GM21447 (cell line): ENCODE data around the gene GRK1.
"Not testable (repeated sequence)": the region's sequence is repeated elsewhere in the genome, so short reads cannot be mapped to it uniquely, and the experiment has no call there.

Experiments used
- ATAC-seq: cut with Tn5 transposase; IDR thresholded peaks from one replicate; pipeline ENCODE4 v1.9.1; 2021; ENCODE audit not compliant: unreplicated experiment

The GRK1 gene

DNA sequence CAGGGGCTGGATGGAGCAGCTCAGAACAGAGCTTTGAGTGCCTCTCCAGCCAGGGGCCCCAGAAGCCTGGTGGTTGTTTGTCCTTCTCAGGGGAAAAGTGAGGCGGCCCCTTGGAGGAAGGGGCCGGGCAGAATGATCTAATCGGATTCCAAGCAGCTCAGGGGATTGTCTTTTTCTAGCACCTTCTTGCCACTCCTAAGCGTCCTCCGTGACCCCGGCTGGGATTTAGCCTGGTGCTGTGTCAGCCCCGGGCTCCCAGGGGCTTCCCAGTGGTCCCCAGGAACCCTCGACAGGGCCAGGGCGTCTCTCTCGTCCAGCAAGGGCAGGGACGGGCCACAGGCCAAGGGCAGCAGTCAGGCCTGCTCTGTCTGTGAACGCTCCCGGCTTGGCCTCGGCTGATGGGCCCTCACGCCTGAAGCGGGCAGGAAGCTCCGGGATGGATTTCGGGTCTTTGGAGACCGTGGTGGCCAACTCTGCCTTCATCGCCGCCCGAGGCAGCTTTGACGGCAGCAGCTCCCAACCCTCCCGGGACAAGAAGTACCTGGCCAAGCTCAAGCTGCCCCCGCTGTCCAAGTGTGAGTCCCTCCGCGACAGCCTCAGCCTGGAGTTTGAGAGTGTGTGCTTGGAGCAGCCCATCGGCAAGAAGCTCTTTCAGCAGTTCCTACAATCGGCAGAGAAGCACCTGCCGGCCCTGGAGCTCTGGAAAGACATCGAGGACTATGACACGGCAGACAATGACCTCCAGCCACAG is at the start of gene GRK1:
TSS of gene GRK1 (plus strand) at position 269 of the 751 bp plus-strand sequence. CDS start at position 437, 168 bp downstream.
- no peak for ATAC-seq

DNA sequence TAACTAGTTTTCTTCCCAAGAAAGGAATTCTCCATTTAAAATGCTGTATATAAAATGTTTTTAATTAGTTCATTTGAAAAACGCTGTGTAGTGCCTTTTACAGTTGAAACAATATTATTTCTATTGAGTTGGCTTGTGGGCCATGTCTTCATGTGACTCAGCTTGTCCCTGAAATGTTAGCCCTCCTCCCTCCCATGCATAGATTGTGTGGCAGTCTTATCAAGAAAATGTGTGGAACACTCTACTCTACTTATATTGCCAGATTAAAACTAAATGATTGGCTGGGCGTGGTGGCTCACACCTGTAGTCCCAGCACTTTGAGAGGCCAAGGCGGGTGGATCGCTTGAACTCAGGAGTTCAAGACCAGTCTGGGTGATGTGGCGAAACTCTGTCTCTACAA is 49.1 kb upstream of the GRK1 start:
- ATAC-seq: no peak

DNA sequence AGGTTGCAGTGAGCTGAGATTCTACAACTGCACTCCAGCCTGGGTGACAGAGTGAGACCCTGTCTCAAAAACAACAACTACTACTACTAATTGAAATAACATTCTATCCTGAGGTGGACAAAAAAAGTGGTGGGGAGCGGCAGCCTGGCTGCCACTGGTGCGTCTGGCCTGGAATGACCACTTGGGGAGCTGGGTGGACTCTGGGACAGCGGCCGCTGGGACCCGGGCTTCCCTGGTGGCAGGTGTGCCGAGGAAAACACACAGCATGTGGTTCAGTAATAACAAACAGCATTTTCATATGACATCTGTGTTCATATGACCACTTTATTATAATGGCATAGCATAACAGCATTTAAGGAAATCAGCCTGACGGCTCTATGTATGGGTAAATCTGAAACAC is 48.6 kb upstream of the GRK1 start:
- no peak for ATAC-seq

DNA sequence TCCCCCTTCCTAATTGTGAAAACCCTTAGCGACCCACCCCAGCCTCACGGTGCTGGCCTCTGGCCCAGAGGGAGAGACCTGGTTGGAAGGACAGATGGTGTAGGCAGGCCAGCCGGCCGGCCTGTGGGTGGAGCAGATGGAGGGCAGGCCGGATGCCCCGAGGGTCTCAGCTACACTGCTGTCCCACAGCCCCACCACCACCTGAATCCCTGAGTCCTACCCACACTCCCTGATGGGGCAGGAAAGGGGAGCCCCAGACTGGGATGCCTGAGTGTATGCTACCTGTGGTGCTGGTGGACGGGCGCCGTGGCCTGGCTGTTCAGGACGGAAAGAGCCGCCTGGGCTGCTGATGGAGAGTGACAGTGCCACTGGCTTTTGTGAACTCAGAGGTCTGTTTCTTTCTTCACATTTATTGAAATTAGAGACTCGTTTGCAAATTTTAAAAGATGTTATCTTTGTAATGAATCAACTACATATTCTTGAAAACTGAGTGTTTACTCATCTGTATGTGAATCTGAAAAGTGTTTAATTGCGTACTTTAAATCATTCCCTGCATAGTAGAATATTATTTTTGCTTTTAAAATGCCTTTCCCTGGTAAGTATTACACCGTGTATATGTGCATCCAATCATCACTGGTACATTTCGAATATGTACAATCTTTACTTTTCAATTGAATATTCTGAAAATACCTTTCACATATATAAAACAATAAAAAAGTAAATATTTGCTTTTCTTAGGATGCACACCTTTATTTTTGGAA is 46.8 kb upstream of the GRK1 start:
- no peak for ATAC-seq

DNA sequence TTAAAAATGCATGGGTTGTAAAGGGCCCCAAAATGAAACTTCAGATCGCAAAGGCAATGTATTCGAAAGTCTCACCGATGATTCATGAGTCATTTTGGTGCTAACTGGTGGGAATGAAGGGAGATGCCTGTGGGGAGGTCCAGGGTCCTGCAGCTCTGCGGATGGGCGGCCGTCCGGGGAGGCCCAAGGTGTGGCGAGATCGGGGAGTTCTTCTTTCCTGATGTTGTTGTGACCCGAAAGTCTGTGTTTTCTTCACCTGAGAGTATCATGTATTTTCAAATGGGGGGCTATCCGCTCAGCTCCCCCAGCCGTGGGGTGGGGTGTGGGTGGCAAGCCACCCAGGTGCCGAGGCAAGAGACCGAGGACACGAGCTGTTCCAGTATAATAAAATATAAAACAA is 46.0 kb upstream of the GRK1 start:
- no peak for ATAC-seq

DNA sequence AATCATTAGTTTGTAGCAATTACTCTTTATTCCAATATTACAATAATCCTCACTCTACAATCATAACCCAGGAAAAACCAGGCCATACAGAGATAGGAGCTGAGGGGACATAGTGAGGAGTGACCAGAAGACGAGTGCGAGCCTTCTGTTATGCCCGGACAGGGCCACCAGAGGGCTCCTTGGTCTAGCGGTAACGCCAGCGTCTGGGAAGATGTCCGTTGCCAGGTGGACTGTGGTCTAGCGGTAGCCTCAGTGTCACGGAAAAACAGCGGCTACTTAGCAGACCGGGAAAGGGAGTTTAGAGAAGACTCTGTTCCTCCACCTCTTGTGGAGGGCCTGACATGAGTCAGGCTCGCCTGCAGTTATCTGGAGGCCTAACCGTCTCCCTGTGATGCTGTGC is 45.5 kb upstream of the GRK1 start:
- ATAC-seq: not testable (repeated sequence)

DNA sequence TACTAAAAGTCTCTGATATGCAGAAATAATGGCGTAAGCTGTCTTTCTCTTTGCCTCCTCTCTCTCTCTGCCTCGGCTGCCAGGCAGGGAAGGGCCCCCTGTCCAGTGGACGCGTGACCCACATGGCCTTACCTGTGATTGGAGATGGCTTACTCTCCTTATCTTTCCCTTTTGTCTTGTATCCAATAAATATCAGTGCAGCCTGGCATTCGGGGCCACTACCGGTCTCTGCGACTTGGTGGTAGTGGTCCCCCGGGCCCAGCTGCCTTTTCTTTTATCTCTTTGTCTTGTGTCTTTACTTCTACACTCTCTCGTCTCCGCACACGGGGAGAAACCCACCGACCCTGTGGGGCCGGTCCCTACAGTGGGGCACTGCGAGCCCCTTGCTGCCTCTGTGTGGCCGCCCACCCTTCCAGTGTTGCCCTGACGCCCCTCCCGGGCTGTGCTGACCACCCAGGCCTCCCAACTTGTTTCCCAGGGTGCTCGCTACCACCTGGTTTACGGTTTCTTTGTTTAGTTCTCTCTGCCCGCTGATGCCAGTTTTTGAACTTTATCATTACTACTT is 45.0 kb upstream of the GRK1 start:
- not testable (repeated sequence) for ATAC-seq

DNA sequence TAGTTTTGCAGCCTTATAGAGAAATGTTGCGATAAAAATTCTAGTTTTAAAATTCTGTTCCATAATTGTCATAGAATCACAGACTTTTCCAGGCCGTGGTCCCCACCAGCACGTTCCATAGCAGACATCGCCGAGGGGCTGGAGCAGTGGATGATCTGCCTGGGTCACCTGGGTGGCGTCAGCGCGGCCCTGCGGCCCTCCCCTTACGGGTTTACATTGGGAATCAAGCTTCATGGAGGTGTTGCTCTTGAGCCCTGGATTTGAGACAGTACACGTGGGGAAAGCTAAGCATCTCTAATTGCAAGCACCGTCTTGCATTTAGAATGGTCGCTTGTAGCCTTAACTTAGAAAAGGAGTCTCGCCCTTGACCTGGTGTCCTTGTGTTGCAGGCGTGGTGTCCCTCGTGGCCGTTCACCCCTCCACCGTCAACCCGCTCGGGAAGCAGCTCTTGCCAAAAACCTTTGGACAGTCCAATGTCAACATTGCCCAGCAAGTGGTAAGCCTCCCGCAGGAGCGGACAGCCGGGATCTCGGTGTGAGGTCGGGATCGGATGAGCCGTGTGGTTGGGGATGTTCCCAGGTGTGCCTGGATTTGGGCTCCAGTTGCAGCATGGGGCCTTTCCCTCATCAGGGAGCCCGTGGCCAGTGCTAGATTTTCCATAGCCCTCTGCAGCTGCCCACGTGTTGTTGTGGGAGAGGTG is 44.1 kb upstream of the GRK1 start:
- no peak for ATAC-seq

DNA sequence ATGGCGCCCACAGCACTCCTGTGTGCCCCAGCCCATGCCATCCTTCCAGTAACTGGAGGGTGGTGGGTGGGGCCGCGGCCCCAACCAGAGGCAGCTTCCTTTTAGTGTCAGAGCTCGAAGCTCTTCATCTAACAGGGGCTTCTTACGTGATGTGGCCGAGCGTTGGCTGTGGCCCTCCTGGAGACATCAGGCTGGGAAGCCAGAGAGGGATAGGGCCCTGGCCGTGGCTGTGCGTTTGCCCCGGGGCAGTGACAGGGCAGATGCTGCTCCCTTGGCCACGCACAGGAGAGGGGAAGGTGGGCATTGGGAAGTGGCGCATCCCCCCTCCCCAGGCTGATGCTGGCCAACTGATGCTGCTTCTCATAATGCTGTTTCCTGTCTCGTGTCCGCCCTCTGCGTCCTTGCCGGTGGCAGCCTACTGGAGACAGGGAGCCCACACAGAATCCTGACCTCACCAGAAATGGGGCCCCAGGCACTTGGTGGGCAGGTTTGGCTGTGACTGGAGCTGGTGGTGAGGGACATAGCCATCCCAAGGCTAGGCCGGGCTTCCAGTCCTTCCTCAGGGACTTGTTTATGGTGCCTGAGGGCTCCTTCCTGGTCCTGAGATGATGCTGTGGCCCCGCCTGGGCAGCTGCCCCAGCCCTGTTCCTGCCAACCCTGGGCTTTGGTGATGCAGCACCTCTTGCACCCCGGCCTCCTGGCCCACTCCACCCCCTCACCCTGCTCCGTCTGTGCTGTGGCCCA is 43.4 kb upstream of the GRK1 start:
- no peak for ATAC-seq

DNA sequence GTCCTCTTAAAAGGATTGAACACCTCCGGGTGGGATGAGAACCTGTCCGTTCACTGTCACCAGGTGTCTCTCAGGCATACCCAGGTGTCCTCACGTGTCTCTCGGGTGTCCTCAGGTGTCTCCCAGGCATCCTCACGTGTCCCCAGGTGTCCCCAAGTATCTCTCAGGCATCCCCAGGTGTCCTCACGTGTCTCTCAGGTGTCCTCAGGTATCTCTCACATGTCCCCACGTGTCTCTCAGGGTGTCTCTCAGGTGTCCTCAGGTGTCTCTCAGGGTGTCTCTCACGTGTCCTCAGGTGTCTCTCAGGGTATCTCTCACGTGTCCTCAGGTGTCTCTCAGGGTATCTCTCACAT is 42.8 kb upstream of the GRK1 start:
- no peak for ATAC-seq

DNA sequence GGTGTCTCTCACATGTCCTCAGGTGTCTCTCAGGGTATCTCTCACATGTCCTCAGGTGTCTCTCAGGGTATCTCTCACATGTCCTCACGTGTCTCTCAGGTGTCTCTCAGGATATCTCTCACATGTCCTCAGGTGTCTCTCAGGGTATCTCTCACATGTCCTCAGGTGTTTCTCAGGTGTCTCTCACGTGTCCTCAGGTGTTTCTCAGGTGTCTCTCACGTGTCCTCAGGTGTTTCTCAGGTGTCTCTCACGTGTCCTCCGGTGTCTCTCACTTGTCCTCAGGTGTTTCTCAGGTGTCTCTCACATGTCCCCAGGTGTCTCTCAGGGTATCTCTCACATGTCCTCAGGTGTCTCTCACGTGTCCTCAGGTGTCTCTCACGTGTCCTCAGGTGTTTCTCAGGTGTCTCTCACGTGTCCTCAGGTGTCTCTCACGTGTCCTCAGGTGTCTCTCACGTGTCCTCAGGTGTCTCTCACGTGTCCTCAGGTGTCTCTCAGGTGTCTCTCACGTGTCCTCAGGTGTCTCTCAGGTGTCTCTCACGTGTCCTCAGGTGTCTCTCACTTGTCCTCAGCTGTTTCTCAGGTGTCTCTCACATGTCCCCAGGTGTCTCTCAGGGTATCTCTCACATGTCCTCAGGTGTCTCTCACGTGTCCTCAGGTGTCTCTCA is 42.2 kb upstream of the GRK1 start:
- ATAC-seq: not testable (repeated sequence)

DNA sequence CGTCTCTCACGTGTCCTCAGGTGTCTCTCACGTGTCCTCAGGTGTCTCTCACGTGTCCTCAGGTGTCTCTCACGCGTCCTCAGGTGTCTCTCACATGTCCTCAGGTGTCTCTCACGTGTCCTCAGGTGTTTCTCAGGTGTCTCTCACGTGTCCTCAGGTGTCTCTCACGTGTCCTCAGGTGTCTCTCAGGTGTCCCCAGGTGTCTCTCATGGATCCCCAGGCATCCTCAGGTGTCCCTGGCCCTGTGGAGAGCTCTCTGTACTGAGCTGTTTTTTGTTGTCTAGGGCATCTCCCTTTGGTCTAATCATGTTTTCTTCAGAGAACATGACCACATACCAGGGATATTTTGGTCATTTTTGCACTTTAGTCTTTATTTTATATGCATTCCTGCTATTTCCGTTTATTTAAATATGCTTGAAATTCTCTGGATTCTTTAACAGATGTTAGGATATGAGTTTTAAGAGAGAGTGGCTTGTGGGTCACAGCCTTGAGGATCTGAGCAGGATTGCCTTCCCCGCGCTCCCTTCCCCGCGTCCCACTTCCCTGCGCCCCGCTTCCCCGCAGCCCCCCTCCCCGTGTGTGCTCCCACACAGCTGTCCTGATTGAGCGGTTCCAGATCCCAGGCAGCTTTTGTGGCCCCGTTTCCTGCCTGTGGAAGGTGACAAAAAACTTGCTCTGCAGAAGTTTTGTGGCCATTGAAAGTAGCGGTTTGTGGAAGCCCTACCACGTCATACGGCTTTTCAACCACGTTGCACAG is 40.9 kb upstream of the GRK1 start:
- ATAC-seq: no peak

DNA sequence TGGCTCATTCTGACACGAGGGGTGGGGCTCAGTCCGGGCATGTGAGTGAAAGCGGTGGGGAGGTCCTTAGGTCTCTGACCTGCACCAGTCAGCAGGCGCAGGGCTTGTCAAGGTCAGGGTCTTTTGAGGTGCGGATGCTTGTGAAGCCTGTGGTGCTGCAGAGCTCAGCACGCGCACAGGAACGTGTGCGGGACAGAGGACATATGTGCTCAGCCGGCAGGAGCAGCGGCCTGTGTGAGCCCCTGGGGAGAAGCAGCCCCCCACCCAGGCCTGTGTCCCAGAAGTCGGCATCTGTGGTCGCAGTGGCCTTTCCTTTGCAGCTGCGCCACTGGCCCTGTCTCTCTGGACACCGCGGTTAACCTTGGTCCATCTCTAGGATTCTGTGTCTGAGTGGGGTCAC is 39.9 kb upstream of the GRK1 start:
- ATAC-seq: no peak

DNA sequence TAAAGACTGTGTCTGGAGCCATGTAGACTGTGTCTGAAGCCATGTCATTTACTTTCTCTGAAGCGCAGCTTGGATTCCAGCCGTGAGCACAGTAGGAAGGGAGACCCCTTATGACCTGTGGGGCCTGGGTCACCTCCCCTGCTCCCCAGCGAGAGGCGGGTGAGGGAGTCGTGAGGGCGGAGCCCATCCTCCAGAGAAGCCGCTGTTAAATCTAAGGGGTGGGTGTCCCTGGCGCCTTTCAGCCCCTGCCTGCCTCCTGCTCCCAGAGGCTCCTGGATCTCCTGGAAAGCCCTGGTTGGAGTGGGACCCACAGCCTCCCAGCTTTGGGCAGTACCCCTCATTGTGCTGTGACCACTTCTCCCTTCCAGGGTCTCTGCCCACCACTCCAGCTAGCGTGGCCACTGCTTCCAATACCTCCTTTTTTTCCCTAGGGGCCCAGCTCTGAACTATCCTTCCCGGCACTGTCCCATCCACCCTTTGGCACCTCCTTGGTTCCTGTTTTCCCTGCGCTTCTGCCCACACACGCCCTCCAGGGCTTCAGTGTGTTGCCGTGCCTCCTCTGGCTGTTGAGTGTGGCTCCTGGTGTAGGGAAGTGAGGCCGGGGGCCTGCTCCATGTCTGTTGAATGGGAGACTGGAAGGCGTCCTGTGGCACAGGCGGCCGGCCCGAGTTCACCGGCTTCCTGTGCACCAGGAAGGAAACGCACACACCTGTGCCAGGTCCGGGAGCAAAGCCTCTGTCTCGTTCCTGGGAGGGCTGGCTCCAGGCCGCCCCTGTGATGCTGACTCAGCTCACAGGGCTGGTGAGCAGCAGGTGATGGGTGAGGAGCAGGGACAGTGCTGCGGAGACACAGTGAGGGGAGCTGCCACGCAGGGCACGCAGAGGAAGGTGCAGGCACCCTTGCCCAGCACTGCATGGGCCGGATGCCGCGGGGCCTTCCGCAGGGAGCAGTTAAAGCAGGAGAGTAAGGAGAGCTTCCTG is 38.4 kb upstream of the GRK1 start:
- ATAC-seq: no peak

DNA sequence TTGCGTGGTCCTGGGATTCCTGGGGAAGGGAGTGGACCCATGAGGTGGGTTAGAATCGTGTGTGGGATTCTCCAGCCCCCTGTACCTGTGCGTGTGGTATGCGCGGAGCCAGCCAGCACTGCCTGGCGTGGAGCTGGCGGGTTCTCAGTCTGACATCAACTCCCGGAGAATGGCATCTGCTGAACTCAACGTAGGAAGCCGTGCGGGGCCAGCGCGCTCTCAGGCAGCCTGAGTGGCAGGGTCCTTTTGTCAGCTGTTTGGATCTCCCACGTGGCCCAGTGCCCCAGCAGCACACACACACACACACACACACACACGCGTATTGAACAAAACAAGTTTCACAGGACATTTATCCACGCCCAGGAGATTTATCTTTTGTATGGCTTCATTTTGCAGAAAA is 37.2 kb upstream of the GRK1 start:
- no peak for ATAC-seq

DNA sequence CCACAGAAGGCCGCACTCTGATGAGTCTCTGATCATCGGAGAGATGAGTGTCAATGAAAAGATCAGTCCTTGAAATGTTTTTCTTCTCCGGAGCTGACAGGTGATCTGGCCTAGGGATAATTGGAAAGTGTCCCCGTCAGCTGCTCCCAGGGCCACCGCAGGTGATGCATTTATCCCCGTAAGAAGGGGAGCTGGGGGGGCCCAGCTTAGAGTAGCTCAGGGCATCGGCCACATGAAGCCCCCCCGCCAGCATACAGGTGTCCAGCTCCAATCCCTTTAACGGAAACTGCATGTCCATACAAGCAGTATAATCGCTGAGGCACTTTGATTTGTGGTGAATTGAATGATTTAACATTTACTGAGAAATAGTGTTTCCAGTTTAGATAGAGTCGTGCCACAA is 36.7 kb upstream of the GRK1 start:
- ATAC-seq: no peak

DNA sequence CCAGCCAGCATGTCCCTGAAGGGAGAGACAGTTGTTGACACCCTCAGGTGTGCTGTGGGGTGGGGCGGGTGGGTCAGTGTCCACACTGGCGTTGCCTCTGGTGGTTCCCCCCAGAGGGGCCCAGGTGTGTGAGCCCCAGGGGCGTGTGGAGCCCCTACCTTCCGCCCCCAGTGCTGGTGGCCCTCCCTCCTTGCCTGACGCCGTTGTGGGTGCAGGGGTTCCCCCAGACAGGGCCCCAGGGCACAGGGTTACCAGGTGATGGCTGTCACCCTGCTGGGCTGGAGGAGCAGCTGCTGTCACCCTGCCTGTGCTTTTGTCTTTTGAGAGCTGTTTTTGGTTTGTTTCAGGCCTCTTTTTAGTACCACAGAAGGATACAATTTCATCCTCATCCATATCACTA is 36.2 kb upstream of the GRK1 start:
- no peak for ATAC-seq

DNA sequence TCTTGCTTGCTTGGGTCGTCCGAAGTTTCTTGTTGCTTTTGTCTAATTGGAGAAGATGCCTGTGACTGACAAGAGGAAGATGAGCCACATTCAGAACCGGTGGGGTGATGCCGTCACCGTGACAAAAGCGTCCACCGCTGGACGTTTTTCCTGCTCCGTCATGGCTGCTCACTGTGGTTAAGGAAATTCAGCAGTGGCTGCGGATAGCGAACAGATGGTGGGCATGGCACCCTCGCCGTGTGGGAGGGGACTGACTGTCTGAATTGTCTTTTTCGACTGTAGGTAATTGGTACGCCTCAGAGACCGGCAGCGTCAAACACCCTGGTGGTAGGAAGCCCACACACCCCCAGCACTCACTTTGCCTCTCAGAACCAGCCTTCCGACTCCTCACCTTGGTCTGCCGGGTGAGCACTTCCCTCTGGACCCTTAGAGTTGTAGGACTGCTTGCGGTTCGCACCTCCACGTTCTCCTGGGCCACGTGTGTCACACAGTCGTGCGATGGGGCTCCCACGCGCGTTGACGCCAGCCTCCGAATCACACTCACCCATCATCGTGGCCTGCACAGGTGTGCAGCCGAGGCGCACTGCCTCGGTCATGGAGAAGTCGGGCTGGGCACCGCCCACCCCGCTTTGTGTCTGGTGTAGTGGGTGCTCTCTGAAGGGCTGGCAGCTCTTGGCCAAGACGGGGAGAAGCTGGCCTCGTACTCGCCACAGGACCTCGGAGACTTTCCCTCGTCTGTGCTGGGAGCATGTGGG is 35.5 kb upstream of the GRK1 start:
- no peak for ATAC-seq
